K562 (cell line): ENCODE data around the gene SLC35F4. TPM values are rescaled to one million over a fixed set of nuclear protein-coding genes. Genes with fewer than 3 reads are reported as not detected.

Experiments used
- ATAC-seq: fragments of 200-7000 bp; cut with Tn5 transposase; 3 replicates; pipeline ENCODE4 v1.9.1; 2020; ENCODE audit warnings: moderate library complexity
- BruUV-seq: library from RNA; stranded (reverse); fragments of 400-500 nt; replicated peaks from 2 replicates; lab custom pipeline; 2021; lab: Mats Ljungman, UMichigan
- CTCF ChIA-PET: fragments of 300-600 bp; formaldehyde crosslinking; extraction: SDS; loops from one replicate; lab custom pipeline; 2021; ENCODE audit warnings: low intra/inter-chr PET ratio; lab: Yijun Ruan, JAX
- POLR2A ChIA-PET: fragments of 300-600, 350-650 bp; sonication (Branson Sonifier 250); formaldehyde crosslinking; extraction: SDS; loops from one replicate; lab custom pipeline; 2021; ENCODE audit warnings: antibody characterized with exemption, inconsistent platforms; lab: Yijun Ruan, JAX
- DNase-seq, 4 experiments: peaks; one replicate each; pipeline versions ENCODE4 v3.0.0 to v3.0.0-alpha.2; 2011 to 2018; ENCODE audit warnings: low spot score in 3 of 4, mixed read lengths in 3 of 4; ENCODE audit errors: extremely low read depth in 1 of 4
- FAIRE-seq: peaks from 2 replicates; lab custom pipeline; 2011; peaks lifted over from hg19 to GRCh38; lab: Jason Lieb, UNC
- H2AFZ ChIP-seq: 2 replicates; pipeline ENCODE4 v1.6.0; 2011; ENCODE audit warnings: low read depth, low read length, control low read depth, inconsistent platforms
- H3K27ac ChIP-seq: fragments of 200-600 bp; 3 replicates; pipeline ENCODE4 v1.8.0; 2011; ENCODE audit warnings: low read depth, mild to moderate bottlenecking, control low read depth, inconsistent platforms, low read length, moderate library complexity, mixed read lengths; ENCODE audit errors: extremely low read depth
- H3K27me3 ChIP-seq, 2 experiments: fragments of 300-600 bp in 1 of 2; 2 replicates in 1 of 2; 3 replicates in 1 of 2; pipeline versions ENCODE4 v1.6.0 to v1.8.0; 2011; ENCODE audit warnings: inconsistent platforms in 2 of 2, low read length in 2 of 2, mild to moderate bottlenecking in 1 of 2, mixed read lengths in 1 of 2, moderate library complexity in 1 of 2; ENCODE audit not compliant: control insufficient read depth in 2 of 2, insufficient read depth in 2 of 2
- H3K36me3 ChIP-seq: fragments of 300-600 bp; 3 replicates; pipeline ENCODE4 v1.8.0; 2011; ENCODE audit warnings: mild to moderate bottlenecking, low read length, inconsistent platforms; ENCODE audit not compliant: control insufficient read depth, insufficient read depth
- H3K4me1 ChIP-seq, 2 experiments: fragments of 200-600 bp in 1 of 2; replicated peaks in 1 of 2; 2 replicates in 1 of 2; 3 replicates in 1 of 2; pipeline versions ENCODE4 v1.5.1 to v1.8.0; 2011; ENCODE audit warnings: inconsistent platforms in 2 of 2, low read length in 2 of 2, mild to moderate bottlenecking in 1 of 2, mixed read lengths in 1 of 2, moderate library complexity in 1 of 2; ENCODE audit not compliant: control insufficient read depth in 2 of 2, insufficient read depth in 2 of 2
- H3K4me2 ChIP-seq: 2 replicates; pipeline ENCODE4 v1.6.1; 2011; ENCODE audit warnings: low read length, control low read depth, inconsistent platforms, mixed read lengths; ENCODE audit not compliant: insufficient read depth
- H3K4me3 ChIP-seq: fragments of 200-600 bp; sonication (generic), shearing (Covaris generic); 2 replicates; pipeline ENCODE4 v1.5.1; 2016; ENCODE audit warnings: control low read depth, inconsistent platforms
- H3K79me2 ChIP-seq: fragments of 200-600 bp; 3 replicates; pipeline ENCODE4 v1.8.0; 2011; ENCODE audit warnings: low read length, inconsistent platforms; ENCODE audit not compliant: control insufficient read depth, insufficient read depth
- H3K9ac ChIP-seq, 2 experiments: 2 replicates each; pipeline versions ENCODE4 v1.6.0 to v1.6.1; 2011; ENCODE audit warnings: low read depth in 2 of 2, low read length in 2 of 2, control low read depth in 1 of 2, inconsistent platforms in 1 of 2, mild to moderate bottlenecking in 1 of 2, mixed read lengths in 1 of 2; ENCODE audit not compliant: insufficient read depth in 1 of 2
- H3K9me1 ChIP-seq: one replicate; pipeline ENCODE4 v1.6.0; 2011; ENCODE audit warnings: inconsistent platforms, mild to moderate bottlenecking, low read length, moderate library complexity; ENCODE audit not compliant: control insufficient read depth, insufficient read depth
- H3K9me3 ChIP-seq: replicated peaks from 2 replicates; pipeline ENCODE4 v1.5.1; 2011; ENCODE audit warnings: low read depth, low read length, inconsistent platforms; ENCODE audit not compliant: control insufficient read depth, insufficient read depth
- H4K20me1 ChIP-seq: replicated peaks from 2 replicates; pipeline ENCODE4 v1.6.1; 2011; ENCODE audit warnings: low read length, inconsistent platforms, mixed read lengths; ENCODE audit not compliant: control insufficient read depth, insufficient read depth
- CREB3 ChIP-seq: fragments of 450-650 bp; conservative IDR thresholded peaks from 2 replicates; pipeline ENCODE4 v1.6.1; 2016; ENCODE audit warnings: missing genetic modification characterization, low read depth, mild to moderate bottlenecking, missing compliant biosample characterization, moderate library complexity
- MLLT1 ChIP-seq, 2 experiments: fragments of 450-650 bp; IDR thresholded peaks; 2 replicates each; pipeline ENCODE4 v1.6.1; 2016
- ZNF766 ChIP-seq: fragments of 200-800 bp; sonication (Bioruptor generic); conservative IDR thresholded peaks from 2 replicates; pipeline ENCODE4 v1.6.1; 2016; ENCODE audit warnings: missing genetic modification characterization, missing compliant biosample characterization
- WGBS: fragments of 100-300 bp; shearing (Covaris generic); methylation state at CpG from one replicate; pipeline ENCODE4 v1.1.6; 2016; ENCODE audit warnings: low coverage, mixed read lengths; ENCODE audit not compliant: insufficient coverage; ENCODE audit errors: missing lambda C conversion rate; 5-methylcytosine and 5-hydroxymethylcytosine counted together
- in situ Hi-C: fragments of 300-500 bp; cut with MboI; formaldehyde crosslinking; loops from 4 replicates; pipeline ENCODE4 v1.15.0; 2018; ENCODE audit warnings: inconsistent platforms, mixed read lengths
- intact Hi-C: fragments of 100-400 bp; cut with micrococcal nuclease; formaldehyde crosslinking; loops from 2 replicates; pipeline ENCODE4 v1.14.2; 2022
- polyA plus RNA-seq, 8 experiments: library from polyadenylated mRNA; depleted of rRNA in 4 of 8; stranded (reverse) in 5 of 8; unstranded in 3 of 8; fragments of >200 nt; fragmentation: Nextera tagmentation in 2 of 8; fragmentation: Illumina TruSeq in 1 of 8; extraction: Ambion mirVana in 2 of 8; extraction: Trizol in 1 of 8; gene quantifications; 2 replicates each; pipeline versions ENCODE4 v1.2.1 to v1.2.3, GENCODE V29; 2011 to 2014; ENCODE audit warnings: inconsistent platforms in 1 of 8, missing spikeins in 1 of 8
- total RNA-seq, 7 experiments: library from RNA; depleted of rRNA in 6 of 7; stranded (reverse); fragments of >200 nt in 6 of 7; fragmentation: Illumina TruSeq in 2 of 7; extraction: Trizol in 2 of 7; gene quantifications; 2 replicates each; pipeline versions ENCODE4 v1.2.1 to v1.2.3, GENCODE V29; 2011 to 2021; ENCODE audit warnings: low replicate concordance in 1 of 7

SLC35F4 gene
- total and polyA plus RNA-seq, 9 of the 15 experiments (the other 6 are each of a cell fraction or from before 2014, with no cell fraction given) = 0.01 TPM; not detected in 8

- CTCF ChIA-PET = no interaction called here
- Histone ChIP-seq H3K4me3 (no peak overlapping the region), H3K27me3 (no peaks in the 10 kb centered on the region), H3K79me2 (no peaks in the 10 kb centered on the region), H3K9ac (no peak overlapping the region), H4K20me1 (no peaks in the 10 kb centered on the region), H3K9me3 (no peaks in the 10 kb centered on the region), H3K4me1 (no peaks in the 10 kb centered on the region), H3K27ac (no peak overlapping the region), H3K4me2 (no peak overlapping the region), H3K9me1 (no peaks in the 10 kb centered on the region), H2AFZ (no peak overlapping the region), H3K36me3 (no peaks in the 10 kb centered on the region)
- ATAC-seq (no peak), DNase-seq (no peak), FAIRE-seq (no peak)
- WGBS = 2% methylated on average over 3 of the region's 5 CpGs
- POLR2A ChIA-PET = interaction anchor here (0.6 kb wide), 1 partner anchor 282 kb away, joined by 3 read pairs; no protein-coding TSS in a partner anchor
- in situ Hi-C loops = no loop called here
- BruUV-seq = no TSS peak
- intact Hi-C loops = no loop called here
- no peak for TF ChIP-seq MLLT1 (IDR thresholded peaks at IDR 0.05)
- TF ChIP-seq ZNF766 (CRISPR knock-in tag) = no peak
- TF ChIP-seq CREB3 (tag) = no peak
Measured at GRCh38 chr14:57769863-57770523, 95.9 kb downstream of the SLC35F4 start.
